Keratinocyte (primary cell): ENCODE results near the gene PGAP1.

Source experiments
- EZH2 ChIP-seq: IDR thresholded peaks from one replicate; pipeline ENCODE4 v1.6.1; 2012; ENCODE audit warnings: inconsistent platforms, mild to moderate bottlenecking, low read length, moderate library complexity
- TF ChIP-seq, protein P1 (sequence below), 3 experiments: IDR thresholded peaks in 1 of 3; conservative IDR thresholded peaks in 1 of 3; optimal IDR thresholded peaks in 1 of 3; 2 replicates in 2 of 3; 3 replicates in 1 of 3; pipeline versions ENCODE3 to v1.5.1; 2011; ENCODE audit warnings: low read length in 3 of 3, mild to moderate bottlenecking in 3 of 3, moderate library complexity in 2 of 3, control low read depth in 1 of 3, inconsistent platforms in 1 of 3; ENCODE audit not compliant: insufficient read depth in 2 of 3; ENCODE audit errors: extremely low read depth in 1 of 3

DNA sequence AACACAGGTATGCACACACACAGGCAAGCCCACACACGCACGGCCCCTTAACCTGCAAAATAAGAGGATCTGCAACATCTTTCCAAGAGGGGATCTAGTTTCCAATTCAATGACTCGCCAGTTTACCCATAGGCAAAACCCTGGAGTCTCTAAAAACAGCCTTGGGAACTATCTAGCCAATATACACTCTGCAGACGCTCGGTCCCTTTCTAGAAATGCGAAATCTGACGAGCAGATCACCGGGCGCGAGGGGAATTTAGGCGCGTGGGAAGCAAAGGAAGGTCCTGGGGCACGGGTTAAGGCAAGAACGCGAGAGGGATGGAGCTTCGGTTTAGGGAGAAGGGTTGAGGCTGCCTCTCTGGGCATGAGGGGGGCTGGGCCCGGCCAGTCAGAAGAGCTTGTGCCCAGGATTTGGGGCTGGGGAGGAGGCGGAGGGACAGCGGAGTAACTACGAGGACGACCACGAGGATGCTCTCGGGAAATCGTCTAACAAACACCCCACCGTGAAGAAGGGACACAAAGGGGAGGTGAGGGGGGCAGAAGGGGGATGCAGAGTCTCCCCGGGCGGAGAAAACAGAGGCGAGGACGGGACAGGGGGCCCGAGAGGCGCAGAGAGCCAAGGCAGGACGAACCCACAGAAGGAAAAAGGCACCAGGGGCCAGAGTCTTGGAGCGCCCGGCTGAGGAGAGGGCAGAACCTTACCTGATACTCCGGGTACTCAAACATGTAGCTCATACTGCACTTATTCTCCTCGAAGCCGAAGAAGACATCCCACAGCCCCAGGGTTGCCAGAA, 542 bp downstream of the PGAP1 start:
- TF ChIP-seq, protein P1, sequence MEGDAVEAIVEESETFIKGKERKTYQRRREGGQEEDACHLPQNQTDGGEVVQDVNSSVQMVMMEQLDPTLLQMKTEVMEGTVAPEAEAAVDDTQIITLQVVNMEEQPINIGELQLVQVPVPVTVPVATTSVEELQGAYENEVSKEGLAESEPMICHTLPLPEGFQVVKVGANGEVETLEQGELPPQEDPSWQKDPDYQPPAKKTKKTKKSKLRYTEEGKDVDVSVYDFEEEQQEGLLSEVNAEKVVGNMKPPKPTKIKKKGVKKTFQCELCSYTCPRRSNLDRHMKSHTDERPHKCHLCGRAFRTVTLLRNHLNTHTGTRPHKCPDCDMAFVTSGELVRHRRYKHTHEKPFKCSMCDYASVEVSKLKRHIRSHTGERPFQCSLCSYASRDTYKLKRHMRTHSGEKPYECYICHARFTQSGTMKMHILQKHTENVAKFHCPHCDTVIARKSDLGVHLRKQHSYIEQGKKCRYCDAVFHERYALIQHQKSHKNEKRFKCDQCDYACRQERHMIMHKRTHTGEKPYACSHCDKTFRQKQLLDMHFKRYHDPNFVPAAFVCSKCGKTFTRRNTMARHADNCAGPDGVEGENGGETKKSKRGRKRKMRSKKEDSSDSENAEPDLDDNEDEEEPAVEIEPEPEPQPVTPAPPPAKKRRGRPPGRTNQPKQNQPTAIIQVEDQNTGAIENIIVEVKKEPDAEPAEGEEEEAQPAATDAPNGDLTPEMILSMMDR (optimal IDR thresholded peaks at IDR 0.05 in 1 of 3, IDR thresholded peaks at IDR 0.05 in 1 of 3, conservative IDR thresholded peaks at IDR 0.05 in 1 of 3; ENCODE audit: extremely low read depth in 1 of 3, insufficient read depth in 2 of 3, low read length in 3 of 3) = no peak
- no peak for TF ChIP-seq EZH2
